HG03097 (cell line): ENCODE measurements around the gene MAST3.

Experiments
- ATAC-seq: cut with Tn5 transposase; IDR thresholded peaks from one replicate; pipeline ENCODE4 v1.9.1; 2021; ENCODE audit not compliant: unreplicated experiment, low FRiP score

Gene MAST3

GRCh38 chr19:18109733-18110608, 12.4 kb downstream of the MAST3 start:
- ATAC-seq = no peak

GRCh38 chr19:18110609-18111232, 13.1 kb downstream of the MAST3 start:
- ATAC-seq = no peak

GRCh38 chr19:18112989-18113478, 15.5 kb downstream of the MAST3 start:
- ATAC-seq = no peak

GRCh38 chr19:18113827-18114226, 16.2 kb downstream of the MAST3 start:
- ATAC-seq = no peak

GRCh38 chr19:18114483-18114882, 16.9 kb downstream of the MAST3 start:
- no peak for ATAC-seq

- ATAC-seq = peak; percentile 6
These were observed 19.8 kb downstream of the MAST3 start for GRCh38 chr19:18117364-18117691.

GRCh38 chr19:18117692-18118378, 20.3 kb downstream of the MAST3 start:
- ATAC-seq = peak; percentile 71

GRCh38 chr19:18118420-18119012, 20.9 kb downstream of the MAST3 start:
- no peak for ATAC-seq

- ATAC-seq = no peak
These were observed 21.6 kb downstream of the MAST3 start for GRCh38 chr19:18119013-18119716.

GRCh38 chr19:18119717-18120105, 22.1 kb downstream of the MAST3 start:
- no peak for ATAC-seq

- ATAC-seq = no peak
These were observed 22.5 kb downstream of the MAST3 start for GRCh38 chr19:18120127-18120526.

GRCh38 chr19:18121166-18121565, 23.6 kb downstream of the MAST3 start:
- no peak for ATAC-seq

- ATAC-seq = no peak
These were observed 24.8 kb downstream of the MAST3 start for GRCh38 chr19:18122424-18122823.

- no peak for ATAC-seq
These were observed 25.6 kb downstream of the MAST3 start for GRCh38 chr19:18122860-18123795.

GRCh38 chr19:18123819-18124218, 26.2 kb downstream of the MAST3 start:
- ATAC-seq = no peak

- ATAC-seq = no peak
These were observed 28.5 kb downstream of the MAST3 start for GRCh38 chr19:18126097-18126496.

GRCh38 chr19:18128044-18128443, 30.5 kb downstream of the MAST3 start:
- no peak for ATAC-seq

- ATAC-seq = no peak
These were observed 31.2 kb downstream of the MAST3 start for GRCh38 chr19:18128805-18129204.

GRCh38 chr19:18130523-18131242, 33.1 kb downstream of the MAST3 start:
- no peak for ATAC-seq
